AG04450 (cell line): Measurements from ENCODE around the gene PRLR. TPM values are rescaled to one million over a fixed set of nuclear protein-coding genes. Genes with fewer than 3 reads are reported as not detected.
"Not testable (repeated sequence)": the region's sequence is repeated elsewhere in the genome, so short reads cannot be mapped to it uniquely, and the experiment has no call there.

ENCODE experiments used
- CTCF ChIA-PET: fragments of 300-600, 350-600 bp; formaldehyde crosslinking; extraction: SDS; loops from one replicate; lab custom pipeline; 2022; ENCODE audit warnings: antibody characterized with exemption, inconsistent platforms; lab: Charles Lee
- POLR2A ChIA-PET: fragments of 350-600 bp; formaldehyde crosslinking; extraction: SDS; loops from one replicate; lab custom pipeline; 2021; ENCODE audit warnings: antibody characterized with exemption, inconsistent platforms; lab: Yijun Ruan, JAX
- DNase-seq: peaks from one replicate; pipeline ENCODE4 v3.0.0-alpha.2; 2011; ENCODE audit warnings: low read depth, low spot score
- H3K27ac ChIP-seq: one replicate; pipeline ENCODE4 v1.5.1; 2012; ENCODE audit warnings: low read depth, low read length, control low read depth
- H3K27me3 ChIP-seq: one replicate; pipeline ENCODE4 v1.6.0; 2012; ENCODE audit warnings: low read length; ENCODE audit not compliant: control insufficient read depth, insufficient read depth
- H3K4me3 ChIP-seq: 2 replicates; pipeline ENCODE4 v1.5.1; 2011; ENCODE audit warnings: mild to moderate bottlenecking, low read depth, low read length, control low read depth
- H3K9me3 ChIP-seq: 2 replicates; pipeline ENCODE4 v1.5.1; 2012; ENCODE audit warnings: low read length; ENCODE audit not compliant: control insufficient read depth, insufficient read depth
- CTCF ChIP-seq: IDR thresholded peaks from 2 replicates; pipeline ENCODE4 v1.5.1; 2011; ENCODE audit warnings: low read depth, low read length, control low read depth, inconsistent platforms
- polyA plus RNA-seq: library from polyadenylated mRNA; depleted of rRNA; stranded (reverse); fragments of >200 nt; gene quantifications from 2 replicates; pipeline ENCODE4 v1.2.3, GENCODE V29; 2011

The PRLR gene
- polyA plus RNA-seq, 1 experiment, result not detected

- Histone ChIP-seq H3K9me3 (no peaks in the 10 kb centered on the region), H3K4me3 (no peak overlapping the region), H3K27ac (no peak overlapping the region), H3K27me3 (peaks cover 26% of the 10 kb centered on the region)
- ChIA-PET POLR2A (no interaction called here), CTCF (no interaction called here)
- no peak for DNase-seq
- TF ChIP-seq CTCF, result no peak
Observed at GRCh38 chr5:35198075-35198474, 32.2 kb downstream of the PRLR start.

- Histone ChIP-seq H3K27ac (no peak overlapping the region), H3K4me3 (no peak overlapping the region), H3K9me3 (no peaks in the 10 kb centered on the region), H3K27me3 (peaks cover 26% of the 10 kb centered on the region)
- no peak for DNase-seq
- ChIA-PET POLR2A (no interaction called here), CTCF (no interaction called here)
- no peak for TF ChIP-seq CTCF
Observed at GRCh38 chr5:35197351-35197750, 32.9 kb downstream of the PRLR start.

- no peak for TF ChIP-seq CTCF
- H3K27me3 ChIP-seq, result peaks cover 26% of the 10 kb centered on the region
- H3K27ac ChIP-seq, result no peak overlapping the region
- DNase-seq, result no peak
- H3K9me3 ChIP-seq, result no peaks in the 10 kb centered on the region
- CTCF ChIA-PET, result no interaction called here
- POLR2A ChIA-PET, result no interaction called here
- no peak overlapping the region for H3K4me3 ChIP-seq
Observed at GRCh38 chr5:35195472-35195852, 34.8 kb downstream of the PRLR start.

GRCh38 chr5:35194635-35195471 lies 35.4 kb downstream of the PRLR start:
- no peak overlapping the region for H3K4me3 ChIP-seq
- POLR2A ChIA-PET, result no interaction called here
- no peak overlapping the region for H3K27ac ChIP-seq
- H3K27me3 ChIP-seq, result peaks cover 25% of the 10 kb centered on the region
- DNase-seq, result no peak
- TF ChIP-seq CTCF, result no peak
- CTCF ChIA-PET, result no interaction called here
- no peaks in the 10 kb centered on the region for H3K9me3 ChIP-seq

DNA sequence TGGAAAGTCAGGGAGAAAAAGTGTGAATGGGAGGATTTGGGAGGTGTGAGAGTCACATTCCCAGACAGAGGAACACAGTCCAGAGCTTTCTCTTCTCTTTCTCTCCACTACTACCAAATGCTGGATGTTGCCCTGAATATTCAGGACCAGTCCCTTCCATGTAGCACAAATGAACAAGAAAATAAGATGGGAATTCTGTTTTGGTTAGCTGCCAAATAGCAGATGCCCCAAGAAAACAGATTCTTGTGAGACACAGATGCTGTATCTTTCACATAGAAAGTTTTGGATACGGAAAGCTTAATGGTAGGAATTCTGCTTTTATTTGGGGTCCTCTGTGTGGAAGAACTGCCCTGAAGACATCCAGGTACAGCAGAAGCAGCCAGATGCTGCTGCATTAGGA lies 37.8 kb downstream of the PRLR start:
- Histone ChIP-seq H3K27me3 (peaks cover 13% of the 10 kb centered on the region), H3K27ac (no peak overlapping the region), H3K9me3 (no peaks in the 10 kb centered on the region), H3K4me3 (no peak overlapping the region)
- no peak for DNase-seq
- POLR2A ChIA-PET, result no interaction called here
- no peak for TF ChIP-seq CTCF
- CTCF ChIA-PET, result no interaction called here

DNA sequence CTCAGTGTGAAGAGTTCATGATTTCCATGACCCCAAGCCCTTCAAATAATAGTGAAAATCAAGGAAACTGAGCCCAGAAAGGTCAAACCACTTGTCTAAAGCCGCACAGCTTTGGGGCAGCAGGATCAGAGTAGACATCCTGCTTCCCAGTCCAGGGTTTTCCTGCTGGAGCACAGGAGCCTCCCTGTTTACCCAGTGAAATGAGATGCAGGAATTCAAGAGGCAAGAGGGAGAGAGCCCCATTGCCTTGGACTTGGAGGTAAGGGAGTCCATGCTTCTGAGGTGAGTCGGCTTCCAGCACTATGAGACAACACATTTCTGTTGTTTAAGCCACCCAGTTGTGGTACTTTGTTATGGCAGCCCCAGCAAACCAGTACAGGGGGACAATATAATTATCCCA lies 40.5 kb downstream of the PRLR start:
- H3K27me3 ChIP-seq, CTCF ChIA-PET, H3K9me3 ChIP-seq, POLR2A ChIA-PET, H3K4me3 ChIP-seq, DNase-seq, H3K27ac ChIP-seq: not testable (repeated sequence)
